Activated T-helper 17 cell treated with anti-CD3 and anti-CD28 coated beads, Interleukin-2, amount 50 U/mL, for 72 hours (primary cell): Measurements from ENCODE around the gene MXD4. TPM values are rescaled to one million over a fixed set of nuclear protein-coding genes. Genes with fewer than 3 reads are reported as not detected.
"Not testable (repeated sequence)": the region's sequence is repeated elsewhere in the genome, so short reads cannot be mapped to it uniquely, and the experiment has no call there.

Source experiments
- ATAC-seq: fragments of 150-1000 bp; cut with Tn5 transposase; replicated peaks from 2 replicates; pipeline ENCODE4 v1.10.0; 2021; ENCODE audit warnings: mild to moderate bottlenecking, moderate library complexity
- H3K27ac Mint-ChIP-seq: one replicate; pipeline ENCODE4 v1.8.0; 2022; ENCODE audit warnings: mixed read lengths
- H3K27me3 Mint-ChIP-seq: one replicate; pipeline ENCODE4 v1.8.0; 2022; ENCODE audit warnings: mixed read lengths
- H3K36me3 Mint-ChIP-seq: one replicate; pipeline ENCODE4 v1.8.0; 2022; ENCODE audit warnings: low read depth, mild to moderate bottlenecking, mixed read lengths
- H3K4me1 Mint-ChIP-seq: one replicate; pipeline ENCODE4 v1.8.0; 2022; ENCODE audit warnings: mixed read lengths
- H3K4me3 Mint-ChIP-seq: one replicate; pipeline ENCODE4 v1.8.0; 2022; ENCODE audit warnings: mild to moderate bottlenecking, mixed read lengths
- H3K9me3 Mint-ChIP-seq: one replicate; pipeline ENCODE4 v1.8.0; 2022; ENCODE audit warnings: mixed read lengths
- total RNA-seq, 2 donors: library from RNA; stranded (reverse); gene quantifications; one replicate each; pipeline ENCODE4 v1.2.3, GENCODE V29; 2022

Gene MXD4
- total RNA-seq, 2 donors from 2014 or later: 6.1 to 7.7 TPM

DNA sequence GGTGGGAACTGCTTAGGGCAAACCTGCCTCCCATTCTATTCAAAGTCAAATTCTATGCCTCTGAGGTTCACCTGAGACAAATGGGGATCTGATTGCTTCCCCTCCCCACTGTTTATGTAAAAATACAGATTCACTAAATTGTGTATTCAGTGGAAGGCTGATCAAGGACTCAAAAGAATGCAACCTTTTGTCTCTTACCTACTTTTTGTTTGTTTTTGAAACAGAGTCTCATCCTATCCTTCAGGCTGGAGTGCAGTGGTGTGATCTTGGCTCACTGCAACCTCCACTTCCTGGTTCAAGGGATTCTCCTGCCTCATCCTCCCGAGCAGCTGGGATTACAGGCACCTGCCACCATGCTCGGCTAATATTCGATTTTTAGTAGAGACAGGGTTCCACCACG is 40.5 kb downstream of the MXD4 start:
- not testable (repeated sequence) for H3K9me3 Mint-ChIP-seq, H3K4me1 Mint-ChIP-seq, H3K27ac Mint-ChIP-seq, H3K36me3 Mint-ChIP-seq, H3K27me3 Mint-ChIP-seq, H3K4me3 Mint-ChIP-seq, ATAC-seq

GRCh38 chr4:2220016-2220630 is 41.8 kb downstream of the MXD4 start:
- no peak overlapping the region for H3K27ac Mint-ChIP-seq
- H3K9me3 Mint-ChIP-seq: no peaks in the 10 kb centered on the region
- no peaks in the 10 kb centered on the region for H3K36me3 Mint-ChIP-seq
- H3K27me3 Mint-ChIP-seq: no peaks in the 10 kb centered on the region
- peaks cover 6% of the 10 kb centered on the region for H3K4me1 Mint-ChIP-seq
- no peak overlapping the region for H3K4me3 Mint-ChIP-seq
- ATAC-seq: peak; percentile 89

DNA sequence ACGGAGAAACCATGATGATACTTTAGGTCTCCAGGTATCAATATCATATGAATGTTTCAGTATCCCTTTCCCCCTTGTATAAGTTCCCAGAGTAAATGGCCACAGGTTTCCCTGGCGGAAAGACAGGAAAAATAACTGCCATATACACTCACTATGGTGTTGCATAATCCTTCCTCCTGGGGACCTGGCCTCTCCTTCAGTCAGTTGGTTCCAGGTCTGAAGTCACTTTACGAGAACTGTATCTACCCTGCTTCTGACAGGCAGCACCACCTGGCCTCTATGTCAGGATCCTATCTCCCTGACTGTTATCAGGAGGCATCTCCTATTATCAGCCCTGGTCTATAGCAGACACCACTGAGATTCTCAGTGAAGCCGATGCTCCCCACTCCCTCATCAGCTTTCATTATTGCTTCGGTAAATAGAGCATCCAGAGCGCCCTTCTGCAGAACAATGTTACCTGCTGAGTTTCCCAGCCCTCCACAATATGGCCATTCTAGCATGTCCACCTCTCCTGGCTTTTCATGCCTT is 42.6 kb downstream of the MXD4 start:
- H3K9me3 Mint-ChIP-seq: no peaks in the 10 kb centered on the region
- no peaks in the 10 kb centered on the region for H3K27me3 Mint-ChIP-seq
- peaks cover 6% of the 10 kb centered on the region for H3K4me1 Mint-ChIP-seq
- no peak overlapping the region for H3K27ac Mint-ChIP-seq
- H3K4me3 Mint-ChIP-seq: no peak overlapping the region
- no peaks in the 10 kb centered on the region for H3K36me3 Mint-ChIP-seq
- ATAC-seq: no peak

GRCh38 chr4:2218436-2218835 is 43.5 kb downstream of the MXD4 start:
- H3K9me3 Mint-ChIP-seq: no peaks in the 10 kb centered on the region
- H3K36me3 Mint-ChIP-seq: no peaks in the 10 kb centered on the region
- no peak overlapping the region for H3K27ac Mint-ChIP-seq
- H3K4me1 Mint-ChIP-seq: peaks cover 6% of the 10 kb centered on the region
- no peak overlapping the region for H3K4me3 Mint-ChIP-seq
- ATAC-seq: no peak
- no peaks in the 10 kb centered on the region for H3K27me3 Mint-ChIP-seq

DNA sequence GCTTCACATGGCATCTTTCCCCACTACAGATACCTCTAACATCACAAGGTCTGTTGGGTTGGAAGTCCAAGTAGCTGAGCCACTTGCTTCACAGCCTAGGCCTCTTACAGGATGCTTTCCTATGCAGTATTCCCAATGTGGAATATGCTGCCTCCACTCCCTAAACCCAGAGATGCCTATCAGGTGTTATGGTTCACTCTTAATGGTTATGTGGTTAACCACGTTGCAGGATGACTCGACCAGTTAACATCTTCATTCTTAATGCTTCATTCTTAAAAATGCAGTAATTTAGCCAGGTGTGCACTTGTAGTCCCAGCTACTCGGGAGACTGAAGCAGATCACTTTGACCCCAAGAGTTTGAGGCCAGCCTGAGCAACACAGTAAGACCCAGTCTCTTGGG is 44.2 kb downstream of the MXD4 start:
- peaks cover 6% of the 10 kb centered on the region for H3K4me1 Mint-ChIP-seq
- H3K36me3 Mint-ChIP-seq: no peaks in the 10 kb centered on the region
- H3K27me3 Mint-ChIP-seq: no peaks in the 10 kb centered on the region
- H3K9me3 Mint-ChIP-seq: no peaks in the 10 kb centered on the region
- no peak overlapping the region for H3K27ac Mint-ChIP-seq
- no peak for ATAC-seq
- no peak overlapping the region for H3K4me3 Mint-ChIP-seq

- Mint-ChIP-seq H3K36me3 (no peaks in the 10 kb centered on the region), H3K4me3 (no peak overlapping the region), H3K27ac (no peak overlapping the region), H3K27me3 (no peaks in the 10 kb centered on the region), H3K4me1 (no peaks in the 10 kb centered on the region), H3K9me3 (no peaks in the 10 kb centered on the region)
- no peak for ATAC-seq
Observed at GRCh38 chr4:2212831-2213230, 49.1 kb downstream of the MXD4 start.

GRCh38 chr4:2202789-2203188 is 59.1 kb downstream of the MXD4 start:
- H3K4me3 Mint-ChIP-seq, H3K27me3 Mint-ChIP-seq, H3K4me1 Mint-ChIP-seq, ATAC-seq, H3K36me3 Mint-ChIP-seq, H3K9me3 Mint-ChIP-seq, H3K27ac Mint-ChIP-seq: not testable (repeated sequence)

Other genes starting within 250 kb of the MXD4 start
- under 1 TPM in 1 of 2 donors, not detected in 1; 0.22 TPM for gene NAT8L, start 202.8 kb downstream of the MXD4 start, total RNA-seq
- 10 to 100 TPM; 27.1 to 28.0 TPM for gene HAUS3, start 20.0 kb downstream of the MXD4 start, total RNA-seq
- gene POLN, start 20.0 kb downstream of the MXD4 start, total RNA-seq: 1 to 10 TPM; 7.8 to 8.0 TPM
- 10 to 100 TPM; 36.3 to 42.7 TPM for gene ZFYVE28, start 156.5 kb upstream of the MXD4 start, total RNA-seq
- gene CFAP99, start 156.8 kb upstream of the MXD4 start, total RNA-seq: under 1 TPM; 0.11 to 0.26 TPM
- gene RNF4, start 207.0 kb upstream of the MXD4 start, total RNA-seq: 10 to 100 TPM; 90.8 to 97.1 TPM